HG02884 (cell line): Measurements from ENCODE around the gene ARHGEF4.

ENCODE experiments used
- ATAC-seq: cut with Tn5 transposase; IDR thresholded peaks from one replicate; pipeline ENCODE4 v1.9.1; 2021; ENCODE audit warnings: mild to moderate bottlenecking, moderate library complexity; ENCODE audit not compliant: unreplicated experiment

The ARHGEF4 gene

GRCh38 chr2:131046028-131046917 is 209.6 kb downstream of the ARHGEF4 start:
- ATAC-seq = no peak

- no peak for ATAC-seq
These were observed 210.4 kb downstream of the ARHGEF4 start for GRCh38 chr2:131046918-131047652.

- no peak for ATAC-seq
These were observed 211.3 kb downstream of the ARHGEF4 start for GRCh38 chr2:131047920-131048560.

- ATAC-seq = no peak
These were observed 211.9 kb downstream of the ARHGEF4 start for GRCh38 chr2:131048641-131049040.

GRCh38 chr2:131049150-131049718 is 212.5 kb downstream of the ARHGEF4 start:
- ATAC-seq = no peak

GRCh38 chr2:131050896-131051295 is 214.2 kb downstream of the ARHGEF4 start:
- no peak for ATAC-seq

- no peak for ATAC-seq
These were observed 216.1 kb downstream of the ARHGEF4 start for GRCh38 chr2:131052741-131053263.

GRCh38 chr2:131054488-131054887 is 217.8 kb downstream of the ARHGEF4 start:
- no peak for ATAC-seq

- ATAC-seq = no peak
These were observed 218.7 kb downstream of the ARHGEF4 start for GRCh38 chr2:131055169-131056065.

GRCh38 chr2:131056204-131056931 is 219.7 kb downstream of the ARHGEF4 start:
- no peak for ATAC-seq

- no peak for ATAC-seq
These were observed 220.2 kb downstream of the ARHGEF4 start for GRCh38 chr2:131056932-131057287.

- ATAC-seq = no peak
These were observed 221.6 kb downstream of the ARHGEF4 start for GRCh38 chr2:131058214-131058843.

- ATAC-seq = no peak
These were observed 222.2 kb downstream of the ARHGEF4 start for GRCh38 chr2:131058920-131059319.

GRCh38 chr2:131063501-131064283 is 227.0 kb downstream of the ARHGEF4 start:
- ATAC-seq = no peak

GRCh38 chr2:131064589-131065512 is 228.1 kb downstream of the ARHGEF4 start:
- no peak for ATAC-seq

GRCh38 chr2:131067465-131068125 is 230.9 kb downstream of the ARHGEF4 start:
- no peak for ATAC-seq
